Endothelial cell of umbilical vein (primary cell): Measurements from ENCODE around the gene CCDC142. TPM values are rescaled to one million over a fixed set of nuclear protein-coding genes. Genes with fewer than 3 reads are reported as not detected.
"Not testable (repeated sequence)": the region's sequence is repeated elsewhere in the genome, so short reads cannot be mapped to it uniquely, and the experiment has no call there.

ENCODE experiments used
- BruUV-seq: library from RNA; stranded (reverse); fragments of 400-500 nt; replicated peaks from 2 replicates; lab custom pipeline; 2021; lab: Mats Ljungman, UMichigan
- CTCF ChIA-PET: fragments of 300-600, 350-600 bp; sonication (Branson Sonifier 250); formaldehyde crosslinking; loops from one replicate; lab custom pipeline; 2021; ENCODE audit warnings: antibody characterized with exemption, inconsistent platforms; lab: Charles Lee
- POLR2A ChIA-PET: fragments of 300-600, 350-600 bp; sonication (Branson Sonifier 250); formaldehyde crosslinking; loops from one replicate; lab custom pipeline; 2021; ENCODE audit warnings: antibody characterized with exemption, inconsistent platforms; lab: Charles Lee
- DNase-seq: peaks from one replicate; pipeline ENCODE4 v3.0.0-alpha.2; 2011; ENCODE audit warnings: low read depth, low spot score
- FAIRE-seq: peaks from 2 replicates; lab custom pipeline; 2011; peaks lifted over from hg19 to GRCh38; lab: Jason Lieb, UNC
- H2AFZ ChIP-seq: 2 replicates; pipeline ENCODE4 v1.6.0; 2012; ENCODE audit warnings: low read depth, low read length, control low read depth, inconsistent platforms
- H3K27ac ChIP-seq: 2 replicates; pipeline ENCODE4 v1.5.1; 2011; ENCODE audit warnings: low read depth, mild to moderate bottlenecking, control low read depth, low read length, moderate library complexity; ENCODE audit not compliant: insufficient read depth
- H3K27me3 ChIP-seq, 2 experiments: 2 replicates each; pipeline versions ENCODE4 v1.6.0 to v1.6.1; 2011; ENCODE audit warnings: low read length in 2 of 2, mixed read lengths in 1 of 2; ENCODE audit not compliant: control insufficient read depth in 2 of 2, insufficient read depth in 2 of 2
- H3K36me3 ChIP-seq, 2 experiments: 2 replicates in 1 of 2; 3 replicates in 1 of 2; pipeline ENCODE4 v1.5.1; 2011; ENCODE audit warnings: low read length in 2 of 2, mild to moderate bottlenecking in 1 of 2, moderate library complexity in 1 of 2; ENCODE audit not compliant: control insufficient read depth in 2 of 2, insufficient read depth in 2 of 2; ENCODE audit errors: extremely low read depth in 1 of 2
- H3K4me1 ChIP-seq: 3 replicates; pipeline ENCODE4 v1.5.1; 2011; ENCODE audit warnings: mild to moderate bottlenecking, low read length; ENCODE audit not compliant: control insufficient read depth, insufficient read depth; ENCODE audit errors: extremely low read depth
- H3K4me2 ChIP-seq: 2 replicates; pipeline ENCODE4 v1.6.1; 2011; ENCODE audit warnings: low read length, control low read depth, mixed read lengths; ENCODE audit not compliant: insufficient read depth
- H3K4me3 ChIP-seq, 3 experiments: fragments of 200-600 bp in 1 of 3; sonication (generic), shearing (Covaris generic) in 1 of 3; replicated peaks in 1 of 3; 2 replicates each; pipeline ENCODE4 v1.5.1; 2011 to 2016; ENCODE audit warnings: control low read depth in 3 of 3, low read length in 3 of 3, mild to moderate bottlenecking in 2 of 3, inconsistent platforms in 1 of 3, low read depth in 1 of 3, moderate library complexity in 1 of 3; ENCODE audit not compliant: insufficient read depth in 1 of 3
- H3K79me2 ChIP-seq: 2 replicates; pipeline ENCODE4 v1.6.0; 2012; ENCODE audit warnings: low read length, inconsistent platforms; ENCODE audit not compliant: control insufficient read depth, insufficient read depth
- H3K9ac ChIP-seq: replicated peaks from 2 replicates; pipeline ENCODE3; 2011; ENCODE audit warnings: low read length, control low read depth; ENCODE audit not compliant: insufficient read depth; ENCODE audit errors: extremely low read depth
- H3K9me1 ChIP-seq: replicated peaks from 3 replicates; pipeline ENCODE4 v1.6.0; 2011; ENCODE audit warnings: mild to moderate bottlenecking, low read length; ENCODE audit not compliant: control insufficient read depth, insufficient read depth; ENCODE audit errors: extremely low read depth
- H3K9me3 ChIP-seq: replicated peaks from 2 replicates; pipeline ENCODE4 v1.5.1; 2012; ENCODE audit warnings: low read length, inconsistent platforms; ENCODE audit not compliant: control insufficient read depth, insufficient read depth
- H4K20me1 ChIP-seq: replicated peaks from 2 replicates; pipeline ENCODE3; 2011; ENCODE audit warnings: mild to moderate bottlenecking, low read length; ENCODE audit not compliant: control insufficient read depth, insufficient read depth; ENCODE audit errors: extremely low read depth
- EZH2 ChIP-seq: IDR thresholded peaks from 2 replicates; pipeline ENCODE4 v1.6.1; 2012; ENCODE audit warnings: borderline replicate concordance, low read depth, mild to moderate bottlenecking, moderate library complexity, low read length, inconsistent platforms; ENCODE audit not compliant: severe bottlenecking
- JUN ChIP-seq: IDR thresholded peaks from 2 replicates; pipeline ENCODE4 v1.6.1; 2011; ENCODE audit warnings: borderline replicate concordance, low read depth; ENCODE audit not compliant: insufficient read length, insufficient read depth
- MYC ChIP-seq: IDR thresholded peaks from one replicate; pipeline ENCODE4 v1.6.1; 2011; ENCODE audit warnings: mild to moderate bottlenecking, low read depth, low read length
- POLR2A ChIP-seq: IDR thresholded peaks from 2 replicates; pipeline ENCODE4 v1.6.1; 2012; ENCODE audit warnings: low read depth, mild to moderate bottlenecking, control low read depth, low read length
- POLR2AphosphoS5 ChIP-seq: IDR thresholded peaks from 2 replicates; pipeline ENCODE4 v1.6.1; 2012; ENCODE audit warnings: low read depth, mild to moderate bottlenecking, control low read depth, low read length, moderate library complexity; ENCODE audit not compliant: insufficient read depth
- dilution Hi-C: fragments of 300-500 bp; cut with MboI; formaldehyde crosslinking; loops from one replicate; pipeline ENCODE4 v1.15.0; 2019; ENCODE audit warnings: low sequenced_read_pairs; ENCODE audit not compliant: extremely low pct_ligation_motif_present
- intact Hi-C: fragments of 100-400 bp; cut with micrococcal nuclease; formaldehyde crosslinking; loops from one replicate; pipeline ENCODE4 v1.10.0; 2022
- polyA plus RNA-seq, 4 experiments: library from polyadenylated mRNA; depleted of rRNA in 3 of 4; stranded (reverse) in 3 of 4; unstranded in 1 of 4; fragments of >200 nt; gene quantifications; 2 replicates each; pipeline versions ENCODE4 v1.2.1 to v1.2.3, GENCODE V29; 2011 to 2012; ENCODE audit warnings: missing spikeins in 1 of 4
- total RNA-seq: library from RNA; stranded (reverse); gene quantifications from 2 replicates; pipeline ENCODE4 v1.2.3, GENCODE V29; 2021

Gene CCDC142
- total and polyA plus RNA-seq, 2 donors (not counting 3 experiments of a cell fraction or from before 2014, with no cell fraction given), result 12.8 to 23.8 TPM

DNA sequence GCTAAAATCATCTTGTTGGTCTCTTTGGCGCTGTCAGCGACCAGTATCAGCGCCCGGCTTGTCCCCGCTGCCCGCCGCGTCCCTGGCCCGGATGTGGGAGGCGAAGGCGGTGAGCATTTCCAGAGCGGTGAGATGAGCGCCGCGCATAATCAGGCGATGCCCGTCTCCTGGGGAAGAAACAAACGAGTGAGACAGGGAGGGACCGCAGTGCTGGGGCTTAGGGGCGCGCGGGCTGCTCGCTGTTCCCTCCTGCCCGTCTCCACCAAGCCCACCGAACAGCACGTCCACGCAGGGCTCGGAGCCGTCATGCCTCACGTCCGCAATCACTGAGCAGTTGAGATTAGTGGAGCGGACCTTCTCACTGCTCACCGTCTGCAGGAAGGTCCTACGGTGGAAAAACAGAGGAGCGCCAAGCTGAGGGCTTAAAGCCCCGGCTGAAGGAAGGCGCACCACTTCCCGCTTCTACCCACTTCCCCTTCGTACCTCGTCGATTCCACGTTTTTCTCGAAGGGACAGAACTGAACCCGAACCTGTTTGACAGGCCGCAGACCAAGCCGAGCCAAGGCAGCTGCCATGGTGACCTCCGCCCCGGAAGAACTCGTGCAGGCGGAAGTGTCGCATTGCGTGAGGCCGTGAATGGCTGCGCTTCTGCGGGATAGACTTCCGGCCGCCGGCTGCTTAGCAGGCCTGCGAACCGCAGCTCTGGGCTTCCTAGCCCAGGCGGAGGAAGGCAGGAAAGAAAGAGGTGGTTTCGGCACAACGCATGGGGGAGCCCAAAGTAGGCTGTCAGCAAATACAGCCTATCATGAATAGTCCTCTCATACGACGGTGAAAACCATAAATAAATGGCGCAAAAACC is 10.5 kb downstream of the CCDC142 start, which contains the start of gene MRPL53:
Gene MRPL53, minus strand, starts transcription at position 595 of the 859 bp plus-strand sequence. Its CDS starts 20 bp downstream, at position 575.
- peak within 1 kb of the TSS; percentile 46 for H3K9ac ChIP-seq
- H3K27ac ChIP-seq, result peak within 1 kb of the TSS; percentile 10
- H3K9me3 ChIP-seq, result no peaks in the 10 kb centered on the region
- TF ChIP-seq POLR2AphosphoS5 (peak; percentile 99), POLR2A (peak; percentile 98), MYC (no peak)
- intact Hi-C loops (loop anchor here (1.0 kb wide), 1 partner anchor 10 kb away; the partner anchor contains the start of gene CCDC142), dilution Hi-C loops (no loop called here)
- H3K4me1 ChIP-seq, result peaks cover 13% of the 10 kb centered on the region
- no peaks in the 10 kb centered on the region for H3K79me2 ChIP-seq
- ChIA-PET CTCF (interaction anchor here (1.2 to 2.1 kb wide), 2 partner anchors 10 to 32 kb away, joined by 3 to 12 read pairs; partner anchors contain the start of genes CCDC142 and TTC31), POLR2A (interaction anchor here (0.6 to 1.1 kb wide), 2 partner anchors 11 to 38 kb away, joined by 3 read pairs; partner anchors contain the start of genes CCDC142 and TTC31)
- FAIRE-seq (peak; percentile 88), DNase-seq (peak; percentile 93)
- no peaks in the 10 kb centered on the region for H4K20me1 ChIP-seq
- H3K4me2 ChIP-seq, result peak within 1 kb of the TSS; percentile 89
- H3K4me3 ChIP-seq, result peak within 1 kb of the TSS; percentile 43 to 84 (median 75)
- H2AFZ ChIP-seq, result peak within 1 kb of the TSS; percentile 87
- no peaks in the 10 kb centered on the region for H3K9me1 ChIP-seq
- no peaks in the 10 kb centered on the region for H3K27me3 ChIP-seq
- peaks cover 0 to 7% of the 10 kb centered on the region in 2 experiments for H3K36me3 ChIP-seq
- BruUV-seq, result TSS peak; percentile 78

DNA sequence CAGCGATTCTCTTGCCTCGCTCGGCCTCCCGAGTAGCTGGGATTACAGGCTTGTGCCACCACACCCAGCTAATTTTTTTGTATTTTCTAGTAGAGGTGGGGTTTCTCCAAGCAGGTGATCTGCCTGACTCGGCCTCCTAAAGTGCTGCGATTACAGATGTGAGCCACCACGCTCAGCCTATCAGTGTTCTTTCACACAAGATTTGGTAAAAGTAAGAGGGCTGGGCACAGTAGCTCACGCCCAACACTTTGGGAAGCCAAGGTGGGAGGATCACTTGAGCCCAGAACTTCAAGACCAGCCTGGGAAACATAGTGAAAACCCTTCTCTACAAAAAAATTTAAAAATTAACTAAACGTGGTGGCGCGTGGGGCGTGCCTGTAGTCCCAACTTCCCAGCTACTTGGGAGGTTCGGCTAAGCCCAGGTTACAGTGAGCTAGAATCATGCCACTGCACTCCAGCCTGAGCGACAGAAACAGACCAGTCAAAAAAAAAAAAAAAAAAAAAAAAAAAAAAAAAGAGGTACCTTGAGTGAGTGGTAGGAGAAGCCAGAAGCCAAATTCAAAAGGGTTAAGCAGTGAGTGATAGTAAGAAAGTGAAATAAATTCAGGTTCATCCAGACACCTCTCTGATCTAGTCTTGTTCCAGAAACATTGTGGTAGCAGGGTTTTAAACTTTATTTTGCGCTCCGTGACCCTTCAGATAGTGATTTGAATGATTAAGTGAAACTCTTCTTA is 11.3 kb downstream of the CCDC142 start:
- ChIA-PET CTCF (interaction anchor here (1.2 to 2.1 kb wide), 2 partner anchors 11 to 61 kb away, joined by 5 to 12 read pairs; partner anchors contain the start of genes CCDC142 and TTC31), POLR2A (interaction anchor here (0.6 kb wide), 1 partner anchor 39 kb away, joined by 3 read pairs; no protein-coding TSS in a partner anchor)
- no peaks in the 10 kb centered on the region for H3K79me2 ChIP-seq
- DNase-seq, result no peak
- no peaks in the 10 kb centered on the region for H3K9me1 ChIP-seq
- intact Hi-C loops, result loop anchor here (1.0 kb wide), 1 partner anchor 11 kb away; the partner anchor contains the start of gene CCDC142
- peaks cover 0 to 7% of the 10 kb centered on the region in 2 experiments for H3K36me3 ChIP-seq
- peak overlapping the region; percentile 89 for H3K4me2 ChIP-seq
- H3K9me3 ChIP-seq, result no peaks in the 10 kb centered on the region
- dilution Hi-C loops, result no loop called here
- no peak for TF ChIP-seq EZH2
- TF ChIP-seq POLR2A, result no peak
- no peak for TF ChIP-seq JUN
- no peaks in the 10 kb centered on the region for H4K20me1 ChIP-seq
- H3K4me3 ChIP-seq, result peak overlapping the region; percentile 43 to 84 (median 75)
- H3K9ac ChIP-seq, result peak overlapping the region; percentile 46
- no TSS peak for BruUV-seq
- peak overlapping the region; percentile 71 for H2AFZ ChIP-seq
- H3K27ac ChIP-seq, result peak overlapping the region; percentile 10
- H3K27me3 ChIP-seq, result no peaks in the 10 kb centered on the region
- H3K4me1 ChIP-seq, result peaks cover 13% of the 10 kb centered on the region
- no peak for FAIRE-seq

DNA sequence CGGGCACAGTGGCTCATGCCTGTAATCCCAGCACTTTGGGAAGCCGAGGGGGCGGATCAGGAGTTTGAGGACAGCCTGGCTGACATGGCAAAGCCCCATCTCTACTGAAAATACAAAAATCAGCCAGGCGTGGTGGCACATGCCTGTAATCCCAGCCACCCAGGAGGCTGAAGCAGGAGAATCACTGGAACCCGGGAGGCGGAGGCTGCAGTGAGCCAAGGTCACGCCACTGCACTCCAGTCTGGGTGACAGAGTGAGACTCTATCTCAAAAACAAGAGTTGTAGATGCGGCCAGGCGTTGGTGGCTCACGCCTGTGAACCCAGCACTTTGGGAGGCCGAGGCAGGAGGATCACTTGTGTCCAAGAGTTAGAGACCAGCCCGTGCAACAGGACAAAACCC is 12.1 kb downstream of the CCDC142 start:
- H2AFZ ChIP-seq, H4K20me1 ChIP-seq, H3K4me2 ChIP-seq, intact Hi-C loops, BruUV-seq, H3K9me3 ChIP-seq, H3K9ac ChIP-seq, H3K36me3 ChIP-seq, H3K9me1 ChIP-seq, FAIRE-seq, DNase-seq, H3K27me3 ChIP-seq, H3K79me2 ChIP-seq, dilution Hi-C loops, POLR2A ChIA-PET, H3K4me3 ChIP-seq, H3K27ac ChIP-seq: not testable (repeated sequence)
- H3K4me1 ChIP-seq, result peaks cover 17% of the 10 kb centered on the region
- CTCF ChIA-PET, result interaction anchor here (1.2 kb wide), 1 partner anchor 62 kb away, joined by 5 read pairs; no protein-coding TSS in a partner anchor
